ENCODE results near the gene DENND2A. TPM values are rescaled to one million over a fixed set of nuclear protein-coding genes. Genes with fewer than 3 reads are reported as not detected.
A peak's percentile ranks its signal among the peaks of the same experiment; 100 is the strongest.

DENND2A gene
- total RNA-seq, 1 experiment from 2014 or later: 7.9 TPM

DNA sequence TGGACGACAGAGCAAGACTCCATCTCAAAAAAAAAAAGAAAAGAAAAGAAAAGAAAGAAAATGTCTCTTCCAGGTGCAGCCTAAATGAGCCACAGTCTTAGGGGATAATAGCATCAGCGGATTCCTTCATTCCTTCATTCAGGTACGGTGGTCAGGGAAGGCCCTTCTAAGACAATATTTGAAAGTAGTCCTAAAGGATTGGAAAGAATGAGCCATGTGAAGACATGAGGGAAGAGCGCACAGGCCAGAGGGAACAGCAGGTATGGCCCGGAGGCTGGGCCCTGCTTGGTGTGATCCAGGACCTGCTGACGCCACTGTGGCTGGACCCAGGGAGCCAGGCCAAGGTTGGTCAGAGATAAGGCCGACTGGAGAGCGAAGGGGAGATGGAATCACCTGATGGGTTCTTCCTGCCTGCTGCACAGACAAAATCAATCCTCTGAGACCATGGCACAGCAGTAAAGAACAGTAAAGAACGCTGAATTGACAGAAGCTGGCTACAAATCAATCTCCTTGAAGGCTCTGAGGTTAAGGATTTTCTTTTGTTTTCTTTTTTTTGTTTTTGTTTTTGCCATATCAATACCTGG, 145.0 kb downstream of the DENND2A start:
- DNase-seq (ENCODE audit: low spot score): no peak
- in situ Hi-C loops (cut with HindIII; ENCODE audit: low sequenced_read_pairs): no loop called here

GRCh38 chr7:140494867-140495266, 145.7 kb downstream of the DENND2A start:
- in situ Hi-C loops (cut with HindIII; ENCODE audit: low sequenced_read_pairs): no loop called here
- DNase-seq (ENCODE audit: low spot score): no peak

DNA sequence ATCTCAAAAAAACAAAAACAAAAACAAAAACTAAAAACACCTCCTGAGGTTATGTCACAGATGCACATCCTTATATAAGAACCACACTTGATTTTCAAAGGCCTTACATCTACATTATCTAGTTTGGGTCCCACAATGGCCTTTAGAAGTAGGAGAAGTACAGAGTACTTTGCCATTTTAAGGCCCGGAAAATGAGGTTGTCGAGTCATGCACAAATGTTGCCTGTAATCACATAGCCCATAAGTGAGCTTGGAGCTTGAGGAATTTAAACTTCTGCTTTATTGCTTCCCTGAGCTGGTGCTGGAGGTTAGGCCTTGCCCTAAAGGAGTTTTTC, 151.6 kb downstream of the DENND2A start:
- in situ Hi-C loops (cut with HindIII; ENCODE audit: low sequenced_read_pairs): no loop called here
- no peak for DNase-seq (ENCODE audit: low spot score)

GRCh38 chr7:140485500-140486265, 154.9 kb downstream of the DENND2A start:
- in situ Hi-C loops (cut with HindIII; ENCODE audit: low sequenced_read_pairs): no loop called here
- DNase-seq (ENCODE audit: low spot score): no peak

- in situ Hi-C loops (cut with HindIII; ENCODE audit: low sequenced_read_pairs): no loop called here
- no peak for DNase-seq (ENCODE audit: low spot score)
Observed at GRCh38 chr7:140484951-140485499, 155.6 kb downstream of the DENND2A start.

DNA sequence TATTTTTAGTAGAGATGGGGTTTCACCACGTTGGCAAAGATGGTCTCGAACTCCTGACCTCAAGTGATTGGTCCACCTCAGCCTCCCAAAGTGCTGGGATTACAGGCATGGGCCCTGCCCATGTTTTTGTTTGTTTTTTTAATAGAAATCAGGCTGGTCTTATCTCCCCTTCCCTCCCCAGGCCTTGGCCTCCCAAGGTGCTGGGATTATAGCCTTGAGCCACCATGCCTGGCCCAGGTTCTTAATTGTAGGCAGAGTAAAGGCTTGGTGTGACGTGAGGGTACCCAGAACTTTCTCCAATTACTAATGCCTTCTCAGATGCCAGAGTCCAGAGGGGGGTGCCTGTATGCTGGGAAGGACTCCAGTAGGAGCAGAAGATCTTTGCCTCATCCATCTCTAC, 156.1 kb downstream of the DENND2A start:
- no peak for DNase-seq (ENCODE audit: low spot score)
- in situ Hi-C loops (cut with HindIII; ENCODE audit: low sequenced_read_pairs): no loop called here

- in situ Hi-C loops (cut with HindIII; ENCODE audit: low sequenced_read_pairs): no loop called here
- DNase-seq (ENCODE audit: low spot score): no peak
Observed at GRCh38 chr7:140479739-140480084, 160.9 kb downstream of the DENND2A start.

DNA sequence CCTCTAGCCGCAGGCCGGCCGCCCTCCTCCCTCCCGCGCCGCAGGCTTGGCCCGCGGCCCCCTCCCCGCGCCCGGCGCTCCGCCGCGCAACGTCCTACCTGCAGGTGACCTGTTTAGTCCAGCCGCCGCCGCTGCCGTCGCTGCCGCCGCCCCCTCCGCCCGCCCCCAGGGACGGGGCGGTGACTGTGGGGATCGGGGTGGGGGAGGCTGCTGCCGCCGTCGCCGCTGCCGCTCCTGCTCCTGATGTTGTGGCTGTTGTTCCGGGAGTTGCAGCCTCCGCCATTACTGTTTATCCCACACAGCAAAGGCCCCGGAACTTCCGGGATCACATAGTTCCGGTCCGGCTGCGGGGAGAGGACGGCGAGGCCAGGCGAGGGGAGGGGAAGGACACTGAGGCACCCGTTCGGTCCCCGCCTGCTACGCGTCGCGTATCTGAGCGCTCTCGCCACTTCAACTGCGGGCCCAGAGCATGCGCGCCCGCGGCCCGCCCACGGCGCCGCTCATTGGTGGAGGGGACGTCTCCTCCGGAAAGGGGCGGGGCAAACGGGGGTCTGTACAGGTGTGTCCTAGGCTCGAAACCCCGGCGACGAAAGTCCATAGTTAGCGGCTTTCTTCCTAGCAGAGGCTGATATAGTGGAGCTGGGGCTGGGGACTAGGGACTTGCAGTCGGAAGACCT, 161.4 kb downstream of the DENND2A start, which contains the start of gene MKRN1:
Gene MKRN1, minus strand, starts transcription at position 444 of the 677 bp plus-strand sequence. Its CDS starts 161 bp downstream, at position 283.
- in situ Hi-C loops (cut with HindIII; ENCODE audit: low sequenced_read_pairs): no loop called here
- DNase-seq (ENCODE audit: low spot score): peak; percentile 96

GRCh38 chr7:140478246-140479061, 162.2 kb downstream of the DENND2A start:
- in situ Hi-C loops (cut with HindIII; ENCODE audit: low sequenced_read_pairs): no loop called here
- peak; percentile 29 for DNase-seq (ENCODE audit: low spot score)

- DNase-seq (ENCODE audit: low spot score): no peak
- in situ Hi-C loops (cut with HindIII; ENCODE audit: low sequenced_read_pairs): no loop called here
Observed at GRCh38 chr7:140476698-140477261, 163.8 kb downstream of the DENND2A start.

GRCh38 chr7:140475747-140476333, 164.8 kb downstream of the DENND2A start:
- peak; percentile 78 for DNase-seq (ENCODE audit: low spot score)
- in situ Hi-C loops (cut with HindIII; ENCODE audit: low sequenced_read_pairs): no loop called here

Other genes starting within 250 kb of the DENND2A start
- 53.7 and 75.1 TPM in 2 replicates for gene SLC37A3, start 242.3 kb downstream of the DENND2A start, total RNA-seq (2014; rRNA removed; shearing (Covaris generic))
- not detected in 2 replicates for gene RAB19, start 236.8 kb downstream of the DENND2A start, total RNA-seq (2014; rRNA removed; shearing (Covaris generic))
- gene MKRN1, start 161.3 kb downstream of the DENND2A start, total RNA-seq (2014; rRNA removed; shearing (Covaris generic)): 54.2 and 81.9 TPM in 2 replicates
- gene ADCK2, start 32.1 kb upstream of the DENND2A start, total RNA-seq (2014; rRNA removed; shearing (Covaris generic)): 22.3 and 26.3 TPM in 2 replicates
- 240 and 476 TPM in 2 replicates for gene NDUFB2, start 55.9 kb upstream of the DENND2A start, total RNA-seq (2014; rRNA removed; shearing (Covaris generic))